Measurements from ENCODE around the gene R3HDM4. TPM values are rescaled to one million over a fixed set of nuclear protein-coding genes. Genes with fewer than 3 reads are reported as not detected.

Gene R3HDM4
- total and polyA plus RNA-seq, 10 donors = 41.0 to 175 (median 89.1) TPM

- Histone ChIP-seq H3K9me3 (peaks cover 0 to 5% (median 0%) of the 10 kb centered on the region in 8 donors), H3K4me3 (no peak overlapping the region), H3K36me3 (peaks cover 0 to 61% (median 0%) of the 10 kb centered on the region in 6 donors), H3K4me1 (peaks cover 22 to 90% (median 46%) of the 10 kb centered on the region in 6 donors), H3K27me3 (replicated peaks in 1 of 7) (no peaks in the 10 kb centered on the region), H3K27ac (no peak overlapping the region)
- TF ChIP-seq POLR2AphosphoS5 (IDR thresholded peaks at IDR 0.05) (no peak), POLR2A (IDR thresholded peaks at IDR 0.05) (no peak), CTCF (IDR thresholded peaks at IDR 0.05 in 8 of 11, conservative IDR thresholded peaks at IDR 0.05 in 3 of 11) (no peak)
- intact Hi-C loops (cut with DNase I; ENCODE audit: low total_unique reads) = no loop called here
- 90 to 94% (median 91%) methylated on average over 22 of the region's 22 CpGs for WGBS, 5 donors
- no peak for DNase-seq
These were observed 26.4 kb upstream of the R3HDM4 start for GRCh38 chr19:939439-939838.

GRCh38 chr19:938233-938923 is 25.4 kb upstream of the R3HDM4 start:
- Histone ChIP-seq H3K9me3 (peaks cover 0 to 1% (median 0%) of the 10 kb centered on the region in 8 donors), H3K27ac (no peak overlapping the region), H3K4me1 (peaks cover 31 to 95% (median 56%) of the 10 kb centered on the region in 6 donors), H3K27me3 (replicated peaks in 1 of 7) (no peaks in the 10 kb centered on the region), H3K4me3 (no peak overlapping the region), H3K36me3 (peaks cover 0 to 63% (median 0%) of the 10 kb centered on the region in 6 donors)
- no peak for DNase-seq
- no peak for TF ChIP-seq CTCF (IDR thresholded peaks at IDR 0.05 in 8 of 11, conservative IDR thresholded peaks at IDR 0.05 in 3 of 11)
- TF ChIP-seq POLR2AphosphoS5 (IDR thresholded peaks at IDR 0.05) = no peak
- TF ChIP-seq POLR2A (IDR thresholded peaks at IDR 0.05) = no peak
- intact Hi-C loops (cut with DNase I; ENCODE audit: low total_unique reads) = no loop called here
- WGBS, 5 donors = 78 to 87% (median 86%) methylated on average over 17 to 23 of the region's 23 CpGs

DNA sequence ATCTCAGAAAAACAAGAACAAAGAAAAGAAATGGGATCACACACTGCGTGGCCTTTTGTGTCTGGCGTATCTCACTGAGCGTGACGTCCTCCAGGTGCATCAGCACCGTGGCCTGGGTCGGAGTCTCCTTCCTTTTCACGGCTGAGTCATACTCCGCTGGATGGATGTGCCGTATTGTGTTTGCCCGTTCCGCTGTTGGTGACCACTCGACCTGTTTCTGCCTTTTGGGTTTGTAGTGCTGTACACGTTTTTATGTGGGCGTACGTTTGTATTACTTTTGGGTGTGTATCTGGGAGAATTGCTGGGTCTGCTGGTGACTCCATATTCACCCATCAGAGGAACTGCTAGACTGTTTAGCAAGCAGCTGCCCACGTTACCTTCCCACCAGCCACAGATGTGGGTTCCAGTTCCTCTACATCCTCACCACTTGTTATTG is 24.3 kb upstream of the R3HDM4 start:
- intact Hi-C loops (cut with DNase I; ENCODE audit: low total_unique reads) = no loop called here
- no peak overlapping the region for H3K27ac ChIP-seq
- peaks cover 0 to 58% (median 0%) of the 10 kb centered on the region in 6 donors for H3K36me3 ChIP-seq
- no peak overlapping the region for H3K4me3 ChIP-seq
- no peak for TF ChIP-seq POLR2A (IDR thresholded peaks at IDR 0.05)
- TF ChIP-seq POLR2AphosphoS5 (IDR thresholded peaks at IDR 0.05) = no peak
- no peak for TF ChIP-seq CTCF (IDR thresholded peaks at IDR 0.05 in 8 of 11, conservative IDR thresholded peaks at IDR 0.05 in 3 of 11)
- H3K4me1 ChIP-seq = peaks cover 42 to 99% (median 63%) of the 10 kb centered on the region in 6 donors
- DNase-seq = no peak
- no peaks in the 10 kb centered on the region for H3K9me3 ChIP-seq
- 65 to 78% (median 75%) methylated on average over 16 of the region's 16 CpGs for WGBS, 5 donors
- no peaks in the 10 kb centered on the region for H3K27me3 ChIP-seq (replicated peaks in 1 of 7)

DNA sequence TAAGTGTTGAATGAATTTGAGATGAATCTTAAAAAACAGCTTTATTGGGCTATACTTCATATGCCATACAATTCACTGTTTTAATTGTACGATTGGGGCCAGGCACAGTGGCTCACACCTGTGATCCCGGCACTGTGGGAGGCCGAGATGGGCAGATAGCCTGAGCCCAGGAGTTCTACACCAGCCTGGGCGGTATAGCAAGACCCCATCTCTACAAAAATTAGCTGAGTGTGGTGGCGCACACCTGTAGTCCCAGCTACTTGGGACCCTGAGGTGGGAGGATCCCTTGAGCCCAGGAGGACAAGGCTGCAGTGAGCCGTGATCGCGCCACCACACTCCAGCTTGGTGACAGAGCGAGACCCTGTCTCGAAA is 23.1 kb upstream of the R3HDM4 start:
- TF ChIP-seq CTCF (IDR thresholded peaks at IDR 0.05 in 8 of 11, conservative IDR thresholded peaks at IDR 0.05 in 3 of 11) (no peak), POLR2A (IDR thresholded peaks at IDR 0.05) (no peak), POLR2AphosphoS5 (IDR thresholded peaks at IDR 0.05) (no peak)
- intact Hi-C loops (cut with DNase I; ENCODE audit: low total_unique reads) = no loop called here
- 91 to 99% (median 98%) methylated on average over 10 of the region's 10 CpGs for WGBS, 5 donors
- H3K4me1 ChIP-seq = peaks cover 39 to 99% (median 58%) of the 10 kb centered on the region in 6 donors
- no peaks in the 10 kb centered on the region for H3K27me3 ChIP-seq (replicated peaks in 1 of 7)
- peaks cover 0 to 63% (median 0%) of the 10 kb centered on the region in 6 donors for H3K36me3 ChIP-seq
- DNase-seq = no peak
- no peaks in the 10 kb centered on the region for H3K9me3 ChIP-seq
- H3K27ac ChIP-seq = no peak overlapping the region
- no peak overlapping the region for H3K4me3 ChIP-seq
